Activated CD4-positive, CD25-positive, alpha-beta regulatory T cell treated with anti-CD3 and anti-CD28 coated beads, Interleukin-2, amount 50 U/mL, for 72 hours (primary cell): ENCODE results near the gene ATXN7L1.
"Not testable (repeated sequence)": the region's sequence is repeated elsewhere in the genome, so short reads cannot be mapped to it uniquely, and the experiment has no call there.

Source experiments
- DNase-seq: peaks from one replicate; pipeline ENCODE4 v3.0.0; 2021

ATXN7L1 gene

GRCh38 chr7:105887569-105888189 lies 11.3 kb upstream of the ATXN7L1 start:
- no peak for DNase-seq

- no peak for DNase-seq
Observed at GRCh38 chr7:105886776-105887175, 10.4 kb upstream of the ATXN7L1 start.

- DNase-seq, result no peak
Observed at GRCh38 chr7:105885387-105886111, 9.2 kb upstream of the ATXN7L1 start.

- not testable (repeated sequence) for DNase-seq
Observed at GRCh38 chr7:105883179-105883578, 6.8 kb upstream of the ATXN7L1 start.

- no peak for DNase-seq
Observed at GRCh38 chr7:105881439-105881838, 5.0 kb upstream of the ATXN7L1 start.

- DNase-seq, result no peak
Observed at GRCh38 chr7:105880571-105881330, 4.4 kb upstream of the ATXN7L1 start.

- DNase-seq, result no peak
Observed at GRCh38 chr7:105879782-105880181, 3.4 kb upstream of the ATXN7L1 start.

GRCh38 chr7:105878746-105879605 lies 2.6 kb upstream of the ATXN7L1 start:
- DNase-seq, result no peak

- no peak for DNase-seq
Observed at GRCh38 chr7:105877736-105878135, 1.3 kb upstream of the ATXN7L1 start.

- peak; percentile 36 for DNase-seq
Observed at GRCh38 chr7:105876964-105877601, 684 bp upstream of the ATXN7L1 start.

GRCh38 chr7:105875505-105875904 lies 894 bp downstream of the ATXN7L1 start:
- no peak for DNase-seq

GRCh38 chr7:105874055-105874454 lies 2.3 kb downstream of the ATXN7L1 start:
- no peak for DNase-seq

- DNase-seq, result no peak
Observed at GRCh38 chr7:105872491-105872890, 3.9 kb downstream of the ATXN7L1 start.

GRCh38 chr7:105871142-105871541 lies 5.3 kb downstream of the ATXN7L1 start:
- no peak for DNase-seq

- no peak for DNase-seq
Observed at GRCh38 chr7:105866102-105866801, 10.1 kb downstream of the ATXN7L1 start.

- no peak for DNase-seq
Observed at GRCh38 chr7:105863876-105864275, 12.5 kb downstream of the ATXN7L1 start.

GRCh38 chr7:105862770-105863169 lies 13.6 kb downstream of the ATXN7L1 start:
- no peak for DNase-seq

- DNase-seq, result no peak
Observed at GRCh38 chr7:105862276-105862675, 14.1 kb downstream of the ATXN7L1 start.

- no peak for DNase-seq
Observed at GRCh38 chr7:105861224-105861623, 15.2 kb downstream of the ATXN7L1 start.

GRCh38 chr7:105860793-105861192 lies 15.6 kb downstream of the ATXN7L1 start:
- DNase-seq, result no peak

GRCh38 chr7:105857009-105857952 lies 19.1 kb downstream of the ATXN7L1 start:
- no peak for DNase-seq
